Measurements from ENCODE around the gene PNMA8C. TPM values are rescaled to one million over a fixed set of nuclear protein-coding genes. Genes with fewer than 3 reads are reported as not detected.
"Not testable (repeated sequence)": the region's sequence is repeated elsewhere in the genome, so short reads cannot be mapped to it uniquely, and the experiment has no call there.

The PNMA8C gene
- total and polyA plus RNA-seq, 5 donors = 0.05 to 0.31 (median 0.24) TPM

DNA sequence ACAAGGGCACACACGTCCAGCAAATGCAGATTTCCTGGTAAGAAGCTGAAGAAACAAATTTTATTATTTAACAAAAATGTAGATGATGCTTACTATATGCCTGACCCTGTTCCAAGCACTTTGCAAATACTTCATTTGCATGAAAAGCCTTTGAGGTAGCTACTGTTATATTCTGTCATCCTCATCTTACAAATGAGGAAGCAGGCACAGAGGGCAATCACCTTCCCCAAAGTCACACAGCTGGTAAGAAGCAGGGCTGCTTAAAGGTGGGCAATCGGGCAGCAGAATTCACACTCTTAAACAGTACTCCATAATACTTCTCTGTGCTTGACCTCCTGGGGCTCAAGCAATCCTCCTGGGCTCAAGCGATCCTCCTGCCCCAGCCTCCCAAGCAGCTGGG lies 18.3 kb upstream of the PNMA8C start:
- Histone ChIP-seq H3K4me3 (ENCODE audit: low read length) (no peak overlapping the region), H3K27ac (ENCODE audit: low read length) (no peak overlapping the region), H3K27me3 (ENCODE audit: control insufficient read depth, insufficient read depth) (no peaks in the 10 kb centered on the region), H3K9me3 (ENCODE audit: control insufficient read depth, low read length) (no peaks in the 10 kb centered on the region), H3K4me1 (ENCODE audit: control insufficient read depth, insufficient read depth, low read length) (peaks cover 4% of the 10 kb centered on the region)
- intact Hi-C loops (cut with DNase I) = loop anchor here in 1 of 4 donors (5.0 kb wide), 1 partner anchor 35 kb away; no protein-coding TSS in a partner anchor
- no peak for ATAC-seq
- DNase-seq = no peak
- WGBS = 54% methylated on average over 3 of the region's 3 CpGs

DNA sequence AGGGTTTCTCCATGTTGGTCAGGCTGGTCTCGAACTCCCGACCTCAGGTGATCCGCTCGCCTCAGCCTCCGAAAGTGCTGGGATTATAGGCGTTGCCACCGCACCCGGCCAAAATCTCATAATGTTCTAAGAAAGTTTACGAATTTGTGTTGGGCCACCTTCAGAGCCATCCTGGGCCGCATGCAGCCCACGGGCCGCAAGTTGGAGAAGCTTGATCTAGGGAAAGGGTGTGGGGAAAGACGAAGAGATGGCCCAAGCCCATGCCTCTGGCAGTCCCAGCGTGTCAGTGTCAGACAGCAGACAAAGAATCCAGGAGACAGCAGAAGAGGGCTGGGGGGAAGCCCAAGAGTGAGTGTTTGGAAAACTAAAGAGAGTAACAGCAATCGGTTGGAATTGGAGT lies 17.3 kb upstream of the PNMA8C start:
- no peak overlapping the region for H3K27ac ChIP-seq (ENCODE audit: low read length)
- 84% methylated on average over 15 of the region's 15 CpGs for WGBS
- intact Hi-C loops (cut with DNase I) = loop anchor here in 1 of 4 donors (5.0 kb wide), 1 partner anchor 36 kb away; no protein-coding TSS in a partner anchor
- no peak overlapping the region for H3K4me3 ChIP-seq (ENCODE audit: low read length)
- no peaks in the 10 kb centered on the region for H3K27me3 ChIP-seq (ENCODE audit: control insufficient read depth, insufficient read depth)
- H3K9me3 ChIP-seq (ENCODE audit: control insufficient read depth, low read length) = no peaks in the 10 kb centered on the region
- H3K4me1 ChIP-seq (ENCODE audit: control insufficient read depth, insufficient read depth, low read length) = peaks cover 4% of the 10 kb centered on the region
- ATAC-seq (no peak), DNase-seq (no peak)

- intact Hi-C loops (cut with DNase I) = no loop called here
- ATAC-seq (peak in 1 of 2 donors; percentile 48), DNase-seq (peak in 1 of 3 donors; percentile 73)
Observed at GRCh38 chr19:46442808-46443450, 14.2 kb upstream of the PNMA8C start.

DNA sequence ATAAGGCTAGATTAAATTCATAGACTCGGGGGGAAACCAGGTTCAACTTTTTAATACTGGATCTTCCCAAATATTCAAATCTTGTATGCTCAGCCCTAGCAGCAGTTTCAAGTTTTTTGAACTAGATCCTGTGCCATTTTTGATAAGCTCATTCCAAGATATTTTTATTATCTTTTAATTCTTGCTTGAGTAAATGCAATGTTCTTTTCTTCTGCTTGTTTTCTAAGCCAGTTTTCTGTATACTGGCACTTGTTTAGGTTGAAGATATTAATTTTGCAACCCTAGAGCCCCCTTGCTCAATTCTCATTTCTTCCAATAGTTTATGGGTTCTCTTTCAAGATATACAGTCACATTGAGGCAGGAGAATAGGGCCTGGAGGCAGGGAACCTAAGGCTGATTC lies 13.1 kb upstream of the PNMA8C start:
- H3K27me3 ChIP-seq (ENCODE audit: control insufficient read depth, insufficient read depth) = no peaks in the 10 kb centered on the region
- H3K27ac ChIP-seq (ENCODE audit: low read length) = no peak overlapping the region
- ATAC-seq (peak; percentile 34 to 65), DNase-seq (no peak)
- H3K4me3 ChIP-seq (ENCODE audit: low read length) = no peak overlapping the region
- H3K9me3 ChIP-seq (ENCODE audit: control insufficient read depth, low read length) = no peaks in the 10 kb centered on the region
- intact Hi-C loops (cut with DNase I) = no loop called here
- peaks cover 4% of the 10 kb centered on the region for H3K4me1 ChIP-seq (ENCODE audit: control insufficient read depth, insufficient read depth, low read length)
- 45% methylated on average over 1 of the region's 1 CpG for WGBS

More at GRCh38 chr19:46442808-46443450, 14.2 kb upstream of the PNMA8C start:
- Histone ChIP-seq H3K4me3 (ENCODE audit: low read length) (no peak overlapping the region), H3K27ac (ENCODE audit: low read length) (no peak overlapping the region), H3K4me1 (ENCODE audit: control insufficient read depth, insufficient read depth, low read length) (peaks cover 4% of the 10 kb centered on the region), H3K9me3 (ENCODE audit: control insufficient read depth, low read length) (no peaks in the 10 kb centered on the region), H3K27me3 (ENCODE audit: control insufficient read depth, insufficient read depth) (no peaks in the 10 kb centered on the region)
- WGBS = 46% methylated on average over 8 of the region's 8 CpGs

DNA sequence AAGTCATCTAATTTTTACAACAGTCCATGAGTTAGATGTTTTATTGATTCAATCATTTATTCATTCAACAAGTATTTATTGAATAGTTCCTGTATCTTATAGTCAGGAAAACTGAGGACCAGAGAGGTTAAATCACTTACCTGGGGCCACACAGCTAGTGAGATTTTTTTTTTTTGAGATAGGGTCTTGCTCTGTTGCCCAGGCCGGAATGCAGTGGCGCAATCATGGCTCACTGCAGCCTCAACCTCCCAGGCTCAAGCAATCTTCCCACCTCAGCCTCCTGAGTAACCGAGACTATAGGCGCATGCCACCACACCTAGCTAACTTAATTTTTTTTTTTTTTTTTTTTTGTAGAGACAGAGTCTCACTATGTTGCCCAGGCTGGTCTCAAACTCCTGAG lies 7.0 kb upstream of the PNMA8C start:
- H3K27me3 ChIP-seq (ENCODE audit: control insufficient read depth, insufficient read depth); ATAC-seq; H3K4me1 ChIP-seq (ENCODE audit: control insufficient read depth, insufficient read depth, low read length); DNase-seq; H3K27ac ChIP-seq (ENCODE audit: low read length); H3K9me3 ChIP-seq (ENCODE audit: control insufficient read depth, low read length); intact Hi-C loops (cut with DNase I); H3K4me3 ChIP-seq (ENCODE audit: low read length): not testable (repeated sequence)
- WGBS = 97% methylated on average over 4 of the region's 4 CpGs

DNA sequence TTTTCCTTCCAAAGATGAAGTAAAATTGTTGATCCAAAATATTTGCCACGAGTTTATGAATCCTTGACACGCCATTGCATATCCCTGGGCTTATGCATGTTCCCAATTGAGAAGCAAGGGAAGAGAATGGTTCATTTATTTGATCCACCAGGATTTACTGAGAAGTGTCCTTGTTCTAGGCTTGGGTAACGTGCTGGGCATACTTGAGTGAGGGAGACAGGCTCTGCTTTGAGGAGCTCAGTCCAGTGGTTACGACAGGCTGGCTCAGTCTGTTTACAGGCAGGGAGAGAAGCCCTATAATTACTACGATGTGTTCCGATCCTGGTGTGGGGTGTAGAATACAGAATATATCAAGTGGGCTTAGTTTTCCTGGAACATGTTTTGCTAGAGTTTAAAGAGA lies 6.3 kb upstream of the PNMA8C start:
- no peak for ATAC-seq
- H3K27me3 ChIP-seq (ENCODE audit: control insufficient read depth, insufficient read depth) = no peaks in the 10 kb centered on the region
- intact Hi-C loops (cut with DNase I) = no loop called here
- no peak for DNase-seq
- H3K4me3 ChIP-seq (ENCODE audit: low read length) = no peak overlapping the region
- 54% methylated on average over 6 of the region's 6 CpGs for WGBS
- H3K9me3 ChIP-seq (ENCODE audit: control insufficient read depth, low read length) = no peaks in the 10 kb centered on the region
- H3K4me1 ChIP-seq (ENCODE audit: control insufficient read depth, insufficient read depth, low read length) = no peaks in the 10 kb centered on the region
- no peak overlapping the region for H3K27ac ChIP-seq (ENCODE audit: low read length)

DNA sequence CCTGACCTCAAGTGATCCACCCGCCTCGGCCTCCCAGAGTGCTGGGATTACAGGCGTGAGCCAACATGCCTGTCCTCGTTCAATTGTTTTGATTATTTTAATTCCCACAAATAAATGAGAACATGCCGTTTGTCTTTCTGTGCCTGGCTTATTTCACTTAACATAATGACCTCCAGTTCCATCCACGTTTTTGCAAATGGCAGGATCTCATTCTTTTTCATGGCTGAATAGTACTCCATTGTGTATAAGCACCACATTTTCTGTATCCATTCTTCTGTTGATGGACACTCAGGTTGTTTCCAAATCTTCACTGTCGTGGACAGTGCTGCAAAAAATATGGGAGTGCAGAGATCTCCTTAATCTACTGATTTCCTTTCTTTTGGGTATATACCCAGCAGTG lies 4.7 kb upstream of the PNMA8C start:
- H3K4me3 ChIP-seq (ENCODE audit: low read length) = not testable (repeated sequence)

GRCh38 chr19:46431824-46432223 lies 3.1 kb upstream of the PNMA8C start:
- WGBS = 60% methylated on average over 10 of the region's 10 CpGs
- no peaks in the 10 kb centered on the region for H3K4me1 ChIP-seq (ENCODE audit: control insufficient read depth, insufficient read depth, low read length)
- H3K27ac ChIP-seq (ENCODE audit: low read length) = no peak overlapping the region
- intact Hi-C loops (cut with DNase I) = no loop called here
- no peak overlapping the region for H3K4me3 ChIP-seq (ENCODE audit: low read length)
- no peaks in the 10 kb centered on the region for H3K9me3 ChIP-seq (ENCODE audit: control insufficient read depth, low read length)
- ATAC-seq = no peak
- DNase-seq = no peak
- no peaks in the 10 kb centered on the region for H3K27me3 ChIP-seq (ENCODE audit: control insufficient read depth, insufficient read depth)

More for the DNA sequence above, 4.7 kb upstream of the PNMA8C start:
- H3K27ac ChIP-seq (ENCODE audit: low read length); ATAC-seq; H3K4me1 ChIP-seq (ENCODE audit: control insufficient read depth, insufficient read depth, low read length); intact Hi-C loops (cut with DNase I); H3K9me3 ChIP-seq (ENCODE audit: control insufficient read depth, low read length); DNase-seq; H3K27me3 ChIP-seq (ENCODE audit: control insufficient read depth, insufficient read depth): not testable (repeated sequence)
- WGBS = 72% methylated on average over 7 of the region's 7 CpGs

- DNase-seq = no peak
- ATAC-seq = no peak
- Histone ChIP-seq H3K4me1 (ENCODE audit: control insufficient read depth, insufficient read depth, low read length) (no peaks in the 10 kb centered on the region), H3K9me3 (ENCODE audit: control insufficient read depth, low read length) (no peaks in the 10 kb centered on the region), H3K4me3 (ENCODE audit: low read length) (no peak overlapping the region), H3K27me3 (ENCODE audit: control insufficient read depth, insufficient read depth) (no peaks in the 10 kb centered on the region), H3K27ac (ENCODE audit: low read length) (no peak overlapping the region)
- intact Hi-C loops (cut with DNase I) = no loop called here
- 81% methylated on average over 4 of the region's 4 CpGs for WGBS
Observed at GRCh38 chr19:46429999-46430398, 1.3 kb upstream of the PNMA8C start.

DNA sequence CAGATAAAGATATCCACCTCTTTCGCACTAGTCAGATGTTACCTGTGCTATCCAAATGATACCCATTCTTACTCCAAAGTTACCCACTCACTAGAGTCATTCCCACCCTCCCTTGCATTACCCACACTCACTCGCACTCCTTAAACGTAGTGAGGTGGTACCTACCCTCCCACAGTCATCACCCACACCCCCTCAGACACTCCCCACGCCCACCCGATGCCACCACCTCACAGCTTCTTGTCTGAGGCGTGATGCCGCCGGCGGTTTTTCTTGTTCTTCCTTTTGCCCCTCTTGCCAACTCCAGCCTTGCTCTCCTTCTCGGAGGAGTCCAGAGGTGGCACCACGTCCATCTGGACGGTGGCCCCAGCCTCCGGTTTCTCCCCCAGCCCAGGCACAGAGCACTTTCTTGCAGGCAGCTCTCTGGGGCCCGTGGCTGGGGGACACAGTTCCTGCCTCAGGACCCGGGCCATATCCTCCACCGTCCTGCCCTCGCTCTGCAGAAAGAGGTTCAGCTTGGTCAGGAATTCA lies 1.2 kb downstream of the PNMA8C start:
- intact Hi-C loops (cut with DNase I) = no loop called here
- H3K27me3 ChIP-seq (ENCODE audit: control insufficient read depth, insufficient read depth) = no peaks in the 10 kb centered on the region
- H3K27ac ChIP-seq (ENCODE audit: low read length) = no peak overlapping the region
- no peaks in the 10 kb centered on the region for H3K9me3 ChIP-seq (ENCODE audit: control insufficient read depth, low read length)
- WGBS = 84% methylated on average over 17 of the region's 17 CpGs
- H3K4me1 ChIP-seq (ENCODE audit: control insufficient read depth, insufficient read depth, low read length) = no peaks in the 10 kb centered on the region
- DNase-seq (peak in 1 of 3 donors; percentile 57), ATAC-seq (no peak)
- no peak overlapping the region for H3K4me3 ChIP-seq (ENCODE audit: low read length)

GRCh38 chr19:46426506-46427162 lies 2.1 kb downstream of the PNMA8C start:
- peak; percentile 82 to 89 for ATAC-seq
- Histone ChIP-seq H3K9me3 (ENCODE audit: control insufficient read depth, low read length) (no peaks in the 10 kb centered on the region), H3K4me1 (ENCODE audit: control insufficient read depth, insufficient read depth, low read length) (no peaks in the 10 kb centered on the region), H3K27ac (ENCODE audit: low read length) (peak overlapping the region; percentile 1), H3K27me3 (ENCODE audit: control insufficient read depth, insufficient read depth) (no peaks in the 10 kb centered on the region), H3K4me3 (ENCODE audit: low read length) (peak overlapping the region; percentile 57)
- peak; percentile 87 to 93 (median 91) for DNase-seq
- intact Hi-C loops (cut with DNase I) = no loop called here
- 2% methylated on average over 32 of the region's 32 CpGs for WGBS
